DND-41 (cell line): ENCODE results near the gene CDK5RAP1.

Source experiments
- ATAC-seq: fragments of 200-7000 bp; cut with Tn5 transposase; 3 replicates; pipeline ENCODE4 v1.9.1; 2021; ENCODE audit warnings: low read depth; ENCODE audit not compliant: insufficient read depth
- DNase-seq: peaks from one replicate; pipeline ENCODE4 v3.0.0-alpha.2; 2020
- H2AFZ ChIP-seq: 2 replicates; pipeline ENCODE4 v1.6.0; 2012; ENCODE audit warnings: low read depth, low read length
- H3K27ac ChIP-seq: 2 replicates; pipeline ENCODE4 v1.5.1; 2012; ENCODE audit warnings: low read length, inconsistent platforms
- H3K27me3 ChIP-seq: fragments of 200-600 bp; sonication (generic); 2 replicates; pipeline ENCODE4 v1.6.0; 2012; ENCODE audit warnings: low read length, mild to moderate bottlenecking, inconsistent platforms; ENCODE audit not compliant: insufficient read depth, poor library complexity
- H3K36me3 ChIP-seq: 2 replicates; pipeline ENCODE4 v1.5.1; 2012; ENCODE audit warnings: low read length, inconsistent platforms; ENCODE audit not compliant: insufficient read depth
- H3K4me1 ChIP-seq: 2 replicates; pipeline ENCODE4 v1.5.1; 2012; ENCODE audit warnings: mild to moderate bottlenecking, low read length; ENCODE audit not compliant: insufficient read depth
- H3K4me2 ChIP-seq: 2 replicates; pipeline ENCODE4 v1.6.0; 2012; ENCODE audit warnings: mild to moderate bottlenecking, moderate library complexity, low read length, inconsistent platforms; ENCODE audit not compliant: insufficient read depth
- H3K4me3 ChIP-seq, 2 experiments: fragments of 200-600 bp in 1 of 2; shearing (Covaris generic) in 1 of 2; 2 replicates each; pipeline ENCODE4 v1.5.1; 2012 to 2016; ENCODE audit warnings: inconsistent platforms in 2 of 2, low read length in 2 of 2, mild to moderate bottlenecking in 2 of 2, low read depth in 1 of 2, moderate library complexity in 1 of 2
- H3K79me2 ChIP-seq: 2 replicates; pipeline ENCODE4 v1.6.0; 2012; ENCODE audit warnings: low read length, inconsistent platforms; ENCODE audit not compliant: insufficient read depth
- H3K9ac ChIP-seq: 2 replicates; pipeline ENCODE4 v1.6.0; 2012; ENCODE audit warnings: low read depth, mild to moderate bottlenecking, inconsistent platforms, low read length, moderate library complexity
- H3K9me3 ChIP-seq: 2 replicates; pipeline ENCODE4 v1.5.1; 2012; ENCODE audit warnings: low read length, moderate library complexity, mild to moderate bottlenecking, inconsistent platforms; ENCODE audit not compliant: insufficient read depth, severe bottlenecking
- H4K20me1 ChIP-seq: 2 replicates; pipeline ENCODE4 v1.6.0; 2012; ENCODE audit warnings: low read length; ENCODE audit not compliant: insufficient read depth
- EZH2 ChIP-seq: IDR thresholded peaks from 3 replicates; pipeline ENCODE4 v1.6.1; 2012; ENCODE audit warnings: borderline replicate concordance, low read depth, mild to moderate bottlenecking, moderate library complexity, low read length, inconsistent platforms; ENCODE audit not compliant: severe bottlenecking
- TF ChIP-seq, protein P1 (sequence below): IDR thresholded peaks from 2 replicates; pipeline ENCODE4 v1.5.1; 2012; ENCODE audit warnings: borderline replicate concordance, low read length, moderate library complexity, mild to moderate bottlenecking; ENCODE audit not compliant: poor library complexity, severe bottlenecking; ENCODE audit errors: extremely low read depth

Gene CDK5RAP1

DNA sequence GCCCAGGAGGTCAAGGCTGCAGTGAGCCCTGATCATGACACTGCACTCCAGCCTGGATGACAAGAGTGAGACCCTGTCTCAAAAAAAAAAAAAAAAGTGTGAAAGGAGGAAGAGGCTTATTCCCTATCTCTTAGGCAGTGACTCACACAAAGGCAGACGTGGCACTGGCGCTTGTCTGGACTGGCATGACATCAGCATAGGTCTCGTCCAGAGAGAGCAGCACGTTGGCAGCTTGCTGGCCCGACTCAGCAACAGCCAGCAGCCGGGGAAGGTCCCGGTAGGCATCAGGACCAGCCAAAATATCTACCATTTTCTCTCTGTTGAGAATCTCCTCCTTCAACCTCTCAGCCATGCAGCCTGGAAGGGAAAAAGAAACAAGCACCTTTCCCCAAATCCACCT, 14.1 kb downstream of the CDK5RAP1 start:
- DNase-seq (no peak), ATAC-seq (no peak)
- H3K27ac ChIP-seq: no peak overlapping the region
- no peaks in the 10 kb centered on the region for H3K4me1 ChIP-seq
- no peak overlapping the region for H3K4me3 ChIP-seq
- no peak for TF ChIP-seq EZH2
- TF ChIP-seq, protein P1, sequence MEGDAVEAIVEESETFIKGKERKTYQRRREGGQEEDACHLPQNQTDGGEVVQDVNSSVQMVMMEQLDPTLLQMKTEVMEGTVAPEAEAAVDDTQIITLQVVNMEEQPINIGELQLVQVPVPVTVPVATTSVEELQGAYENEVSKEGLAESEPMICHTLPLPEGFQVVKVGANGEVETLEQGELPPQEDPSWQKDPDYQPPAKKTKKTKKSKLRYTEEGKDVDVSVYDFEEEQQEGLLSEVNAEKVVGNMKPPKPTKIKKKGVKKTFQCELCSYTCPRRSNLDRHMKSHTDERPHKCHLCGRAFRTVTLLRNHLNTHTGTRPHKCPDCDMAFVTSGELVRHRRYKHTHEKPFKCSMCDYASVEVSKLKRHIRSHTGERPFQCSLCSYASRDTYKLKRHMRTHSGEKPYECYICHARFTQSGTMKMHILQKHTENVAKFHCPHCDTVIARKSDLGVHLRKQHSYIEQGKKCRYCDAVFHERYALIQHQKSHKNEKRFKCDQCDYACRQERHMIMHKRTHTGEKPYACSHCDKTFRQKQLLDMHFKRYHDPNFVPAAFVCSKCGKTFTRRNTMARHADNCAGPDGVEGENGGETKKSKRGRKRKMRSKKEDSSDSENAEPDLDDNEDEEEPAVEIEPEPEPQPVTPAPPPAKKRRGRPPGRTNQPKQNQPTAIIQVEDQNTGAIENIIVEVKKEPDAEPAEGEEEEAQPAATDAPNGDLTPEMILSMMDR: no peak
- H3K4me2 ChIP-seq: no peak overlapping the region
- no peaks in the 10 kb centered on the region for H4K20me1 ChIP-seq
- no peak overlapping the region for H3K9ac ChIP-seq
- peaks cover 67% of the 10 kb centered on the region for H3K36me3 ChIP-seq
- H3K27me3 ChIP-seq: no peaks in the 10 kb centered on the region
- no peaks in the 10 kb centered on the region; the same call in 1 of the 2 replicates for H3K79me2 ChIP-seq
- no peak overlapping the region for H2AFZ ChIP-seq
- H3K9me3 ChIP-seq: peaks cover 2% of the 10 kb centered on the region

DNA sequence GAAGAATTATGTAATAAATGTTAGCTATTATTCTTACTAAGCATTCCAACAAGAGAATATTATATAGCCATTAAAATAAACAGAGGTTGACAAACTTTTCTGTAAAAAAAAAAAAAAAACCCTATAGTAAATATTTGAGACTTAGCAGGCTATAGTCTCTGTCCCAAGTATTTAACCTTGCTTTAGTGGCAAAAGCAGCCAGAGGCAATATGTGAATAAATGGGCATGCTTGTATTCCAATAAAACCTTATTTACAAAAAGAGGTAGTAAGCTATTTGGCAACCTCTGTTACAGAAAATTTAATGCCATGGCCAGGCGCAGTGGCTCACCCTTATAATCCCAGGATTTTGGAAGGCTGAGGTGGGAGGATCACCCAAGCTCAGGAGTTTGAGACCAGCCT, 14.6 kb downstream of the CDK5RAP1 start:
- no peak for ATAC-seq
- H3K36me3 ChIP-seq: peaks cover 67% of the 10 kb centered on the region
- TF ChIP-seq EZH2: no peak
- no peak overlapping the region for H2AFZ ChIP-seq
- H3K4me3 ChIP-seq: no peak overlapping the region
- H3K9ac ChIP-seq: no peak overlapping the region
- H3K9me3 ChIP-seq: peaks cover 2% of the 10 kb centered on the region
- no peaks in the 10 kb centered on the region for H3K27me3 ChIP-seq
- no peaks in the 10 kb centered on the region for H3K4me1 ChIP-seq
- H3K27ac ChIP-seq: no peak overlapping the region
- DNase-seq: no peak
- H3K4me2 ChIP-seq: no peak overlapping the region
- H3K79me2 ChIP-seq: no peaks in the 10 kb centered on the region; the same call in 1 of the 2 replicates
- H4K20me1 ChIP-seq: no peaks in the 10 kb centered on the region

DNA sequence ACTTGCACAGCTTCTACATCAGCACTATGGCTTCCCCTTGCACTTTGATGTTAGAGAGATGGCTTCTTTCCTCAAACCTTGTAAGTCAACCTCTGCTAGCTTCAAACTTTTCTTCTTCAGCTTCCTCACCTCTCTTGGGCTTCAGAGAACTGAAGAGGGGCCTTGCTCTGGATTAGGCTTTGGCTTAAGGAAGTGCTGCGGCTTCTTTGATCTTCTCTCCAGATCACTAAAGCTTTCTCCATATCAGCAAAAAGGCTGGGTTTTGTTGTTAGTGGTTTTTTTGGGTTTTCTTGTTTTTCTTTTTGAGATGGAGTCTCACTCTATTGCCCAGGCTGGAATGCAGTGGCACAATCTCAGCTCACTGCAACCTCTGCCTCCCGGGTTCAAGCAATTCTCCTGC, 24.0 kb downstream of the CDK5RAP1 start:
- Histone ChIP-seq H3K79me2 (no peaks in the 10 kb centered on the region), H3K27ac (no peak overlapping the region), H3K4me2 (no peak overlapping the region), H3K36me3 (peaks cover 66% of the 10 kb centered on the region), H3K27me3 (no peaks in the 10 kb centered on the region), H3K4me1 (no peaks in the 10 kb centered on the region), H2AFZ (no peak overlapping the region), H4K20me1 (no peaks in the 10 kb centered on the region), H3K9me3 (no peaks in the 10 kb centered on the region), H3K4me3 (no peak overlapping the region), H3K9ac (no peak overlapping the region)
- DNase-seq (no peak), ATAC-seq (no peak)
- TF ChIP-seq EZH2: no peak
- TF ChIP-seq, protein P1: no peak

DNA sequence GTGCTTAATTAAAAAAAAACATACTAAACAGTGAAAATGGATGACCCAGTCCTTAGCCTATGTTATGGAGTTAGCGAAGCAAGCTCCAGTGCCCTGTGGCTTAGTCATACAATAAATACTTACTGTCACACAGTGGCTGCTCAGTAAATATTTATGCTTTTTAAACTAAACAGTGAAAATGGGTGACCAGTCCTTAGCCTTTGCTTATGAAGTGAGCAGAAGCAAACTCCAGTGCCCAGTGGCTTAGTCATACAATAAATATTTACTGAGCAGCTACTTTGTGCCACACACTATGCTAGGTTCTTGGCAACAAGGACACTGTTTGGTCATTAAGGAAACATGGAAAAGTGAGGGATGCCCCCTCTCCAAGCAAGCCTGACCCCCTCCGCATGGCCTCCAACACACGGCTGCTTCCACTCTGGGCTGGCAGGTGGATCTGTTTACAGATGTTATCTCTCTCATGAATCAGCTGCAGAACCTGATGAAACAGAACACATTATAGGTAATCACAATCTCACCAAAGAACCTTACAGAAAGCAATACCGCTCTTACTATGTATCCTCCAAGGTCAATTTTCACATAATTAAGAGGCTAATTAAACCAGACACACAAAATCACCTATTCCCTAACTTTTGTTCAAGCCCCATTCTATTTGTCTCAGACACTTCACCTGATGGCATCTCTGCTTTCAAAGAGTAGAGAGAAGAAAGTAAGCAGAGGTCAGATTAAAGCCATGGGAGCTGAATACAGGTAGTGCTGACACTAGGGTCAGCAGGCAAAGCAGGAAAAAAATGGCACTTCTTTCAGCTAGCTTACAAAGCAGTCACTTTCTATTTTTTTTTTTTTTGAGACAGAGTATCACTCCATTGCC, 27.3 kb downstream of the CDK5RAP1 start:
- Histone ChIP-seq H3K79me2 (no peaks in the 10 kb centered on the region), H3K9ac (no peak overlapping the region), H3K27me3 (no peaks in the 10 kb centered on the region), H3K4me2 (no peak overlapping the region), H2AFZ (no peak overlapping the region), H3K27ac (no peak overlapping the region), H3K4me1 (no peaks in the 10 kb centered on the region), H3K36me3 (peaks cover 68% of the 10 kb centered on the region), H4K20me1 (no peaks in the 10 kb centered on the region), H3K9me3 (no peaks in the 10 kb centered on the region), H3K4me3 (no peak overlapping the region)
- no peak for DNase-seq
- TF ChIP-seq, protein P1: no peak
- no peak for TF ChIP-seq EZH2
- ATAC-seq: no peak
